GM12865 (cell line): ENCODE results near the gene CA4.
"Not testable (repeated sequence)": the region's sequence is repeated elsewhere in the genome, so short reads cannot be mapped to it uniquely, and the experiment has no call there.

Experiments used
- DNase-seq: peaks from one replicate; pipeline ENCODE4 v3.0.0; 2010; ENCODE audit warnings: low read depth
- H3K4me3 ChIP-seq: 2 replicates; pipeline ENCODE4 v1.5.1; 2011; ENCODE audit warnings: mild to moderate bottlenecking, low read depth, low read length, control low read depth
- CTCF ChIP-seq: IDR thresholded peaks from 2 replicates; pipeline ENCODE4 v1.5.1; 2011; ENCODE audit warnings: low read length, control low read depth, low read depth, inconsistent platforms; ENCODE audit not compliant: insufficient read depth; ENCODE audit errors: missing control alignments

CA4 gene

GRCh38 chr17:60149691-60150582 is at the start of gene CA4:
TSS of gene CA4 (plus strand) at chr17:60149973. CDS start at chr17:60150035, 62 bp downstream.
- DNase-seq: no peak
- no peak for TF ChIP-seq CTCF
- H3K4me3 ChIP-seq: no peak within 1 kb of the TSS

GRCh38 chr17:60100577-60100976 is 49.2 kb upstream of the CA4 start:
- H3K4me3 ChIP-seq: not testable (repeated sequence)

GRCh38 chr17:60102015-60102631 is 47.6 kb upstream of the CA4 start:
- peak overlapping the region; percentile 31 for H3K4me3 ChIP-seq
- DNase-seq: not testable (repeated sequence)

More at GRCh38 chr17:60100577-60100976, 49.2 kb upstream of the CA4 start:
- not testable (repeated sequence) for DNase-seq

GRCh38 chr17:60102632-60103096 is 47.1 kb upstream of the CA4 start:
- DNase-seq: peak; percentile 21
- peak overlapping the region; percentile 31; the same call in 1 of the 2 replicates for H3K4me3 ChIP-seq
- no peak for TF ChIP-seq CTCF

- TF ChIP-seq CTCF: no peak
- no peak for DNase-seq
- H3K4me3 ChIP-seq: no peak overlapping the region
Observed at GRCh38 chr17:60103957-60104356, 45.8 kb upstream of the CA4 start.

GRCh38 chr17:60106340-60107059 is 43.3 kb upstream of the CA4 start:
- TF ChIP-seq CTCF: no peak
- DNase-seq: peak; percentile 51
- H3K4me3 ChIP-seq: no peak overlapping the region

GRCh38 chr17:60107526-60108257 is 42.1 kb upstream of the CA4 start:
- TF ChIP-seq CTCF: no peak
- no peak overlapping the region for H3K4me3 ChIP-seq
- DNase-seq: no peak

GRCh38 chr17:60108309-60108708 is 41.5 kb upstream of the CA4 start:
- not testable (repeated sequence) for DNase-seq, H3K4me3 ChIP-seq
